GM18861 (cell line): ENCODE data around the gene FMO5.

ENCODE experiments used
- ATAC-seq: cut with Tn5 transposase; IDR thresholded peaks from one replicate; pipeline ENCODE4 v1.9.1; 2021; ENCODE audit not compliant: unreplicated experiment

The FMO5 gene, protein sequence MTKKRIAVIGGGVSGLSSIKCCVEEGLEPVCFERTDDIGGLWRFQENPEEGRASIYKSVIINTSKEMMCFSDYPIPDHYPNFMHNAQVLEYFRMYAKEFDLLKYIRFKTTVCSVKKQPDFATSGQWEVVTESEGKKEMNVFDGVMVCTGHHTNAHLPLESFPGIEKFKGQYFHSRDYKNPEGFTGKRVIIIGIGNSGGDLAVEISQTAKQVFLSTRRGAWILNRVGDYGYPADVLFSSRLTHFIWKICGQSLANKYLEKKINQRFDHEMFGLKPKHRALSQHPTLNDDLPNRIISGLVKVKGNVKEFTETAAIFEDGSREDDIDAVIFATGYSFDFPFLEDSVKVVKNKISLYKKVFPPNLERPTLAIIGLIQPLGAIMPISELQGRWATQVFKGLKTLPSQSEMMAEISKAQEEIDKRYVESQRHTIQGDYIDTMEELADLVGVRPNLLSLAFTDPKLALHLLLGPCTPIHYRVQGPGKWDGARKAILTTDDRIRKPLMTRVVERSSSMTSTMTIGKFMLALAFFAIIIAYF

DNA sequence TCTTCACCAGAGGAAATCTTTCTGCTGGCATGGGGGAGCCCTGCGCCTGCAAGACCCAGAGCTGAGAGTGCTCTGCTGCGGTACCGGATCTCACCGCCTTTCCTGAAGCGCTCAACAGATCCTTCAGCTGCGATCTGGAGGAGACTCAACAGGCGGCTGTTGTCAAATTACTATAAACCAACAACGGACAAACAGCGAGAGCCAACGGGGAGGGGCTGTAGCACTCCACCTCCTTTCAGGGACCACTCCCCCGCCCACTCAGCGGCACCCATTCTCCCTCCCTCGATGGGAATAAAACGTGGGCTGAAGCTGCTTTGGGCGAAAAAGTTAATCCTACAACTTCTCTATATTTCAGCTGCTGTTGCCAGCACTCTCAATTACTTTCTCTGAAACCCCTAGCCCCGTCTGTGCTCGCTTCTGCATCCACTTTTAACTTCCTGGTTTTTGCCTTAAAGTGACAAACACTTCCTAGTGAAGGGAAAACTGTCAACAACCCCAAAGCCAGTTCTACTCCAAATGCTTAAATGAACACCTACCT is at the start of gene FMO5:
Gene FMO5, minus strand, starts transcription at position 147 of the 538 bp plus-strand sequence. CDS start 310 bp downstream, outside the sequence.
- peak; percentile 67 for ATAC-seq

DNA sequence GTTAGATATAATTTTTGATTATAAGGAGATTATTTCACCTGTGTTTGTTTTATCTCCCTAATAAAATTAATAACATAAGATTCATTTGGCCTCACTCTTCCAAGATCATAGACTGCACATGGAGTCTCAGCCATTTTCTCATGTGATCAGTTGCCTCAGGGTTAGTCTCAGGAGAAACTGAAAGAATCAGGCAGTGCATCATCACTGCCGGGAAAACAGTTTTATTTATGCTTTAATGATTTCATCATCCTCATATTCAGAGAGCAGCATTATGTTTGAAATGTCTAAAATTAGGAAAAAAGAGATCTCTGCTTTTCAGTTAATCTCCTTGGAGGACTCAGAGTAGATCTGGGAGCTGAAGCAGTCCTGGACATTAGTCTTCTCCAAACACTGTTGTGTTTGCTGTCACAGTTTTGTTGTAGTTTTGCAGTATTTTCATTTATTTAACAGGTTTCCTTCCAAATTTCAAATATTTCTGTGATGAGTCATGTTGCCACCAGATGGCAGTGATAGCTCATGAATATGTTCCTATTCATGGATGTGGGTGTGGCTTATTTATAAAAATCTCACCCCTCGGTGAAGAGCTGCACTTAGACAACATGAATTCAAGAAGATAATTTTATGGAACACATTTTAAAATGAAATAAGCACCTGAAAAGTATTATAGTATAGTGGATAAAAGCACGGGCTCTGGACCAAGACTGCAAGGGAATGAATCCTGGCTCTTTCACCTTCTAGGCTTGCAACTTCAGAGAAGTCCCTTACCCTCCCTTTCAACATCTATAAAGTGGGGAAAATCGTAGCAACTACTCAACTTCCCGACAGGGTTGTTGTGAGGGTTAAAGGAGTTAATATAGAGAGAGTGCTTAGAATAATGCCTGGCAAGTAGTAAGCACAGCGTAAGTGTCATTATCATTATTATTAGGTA is 48.5 kb upstream of the FMO5 start:
- ATAC-seq: peak; percentile 49

DNA sequence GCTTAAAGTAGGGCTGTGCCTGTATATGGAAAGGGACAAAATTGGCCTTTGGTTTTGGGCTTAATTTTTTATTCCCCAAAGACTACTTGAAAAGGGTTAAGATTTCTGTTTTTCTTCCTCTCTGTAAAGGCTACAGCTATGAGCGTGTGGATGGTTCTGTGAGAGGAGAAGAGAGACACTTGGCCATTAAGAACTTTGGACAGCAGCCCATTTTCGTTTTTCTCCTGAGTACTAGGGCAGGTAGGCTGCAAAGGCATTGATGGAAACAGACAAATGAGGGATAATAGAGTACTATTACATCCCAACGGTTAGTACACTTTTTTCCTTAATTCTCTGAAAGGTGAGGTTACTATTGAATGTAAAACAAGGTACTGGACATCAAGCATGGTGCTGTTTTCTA is 46.9 kb upstream of the FMO5 start:
- no peak for ATAC-seq

DNA sequence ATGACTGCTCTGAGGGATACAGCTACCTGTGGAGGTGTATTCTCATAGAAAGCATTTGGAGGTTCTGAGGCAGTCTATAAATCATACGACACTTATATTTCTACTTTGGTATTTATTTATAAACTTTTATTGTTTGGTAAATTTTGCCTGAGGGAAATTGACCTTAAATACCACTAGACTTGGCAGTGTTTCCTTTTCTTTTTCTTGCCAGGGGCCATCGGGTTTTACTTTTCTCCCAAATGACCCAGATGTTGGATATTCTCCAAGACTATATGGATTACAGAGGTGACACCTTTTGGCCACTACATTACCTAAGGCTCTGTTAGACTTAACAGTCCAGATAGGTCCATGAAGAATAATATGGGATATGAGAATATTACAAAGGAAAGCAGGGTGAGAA is 45.6 kb upstream of the FMO5 start:
- ATAC-seq: no peak

DNA sequence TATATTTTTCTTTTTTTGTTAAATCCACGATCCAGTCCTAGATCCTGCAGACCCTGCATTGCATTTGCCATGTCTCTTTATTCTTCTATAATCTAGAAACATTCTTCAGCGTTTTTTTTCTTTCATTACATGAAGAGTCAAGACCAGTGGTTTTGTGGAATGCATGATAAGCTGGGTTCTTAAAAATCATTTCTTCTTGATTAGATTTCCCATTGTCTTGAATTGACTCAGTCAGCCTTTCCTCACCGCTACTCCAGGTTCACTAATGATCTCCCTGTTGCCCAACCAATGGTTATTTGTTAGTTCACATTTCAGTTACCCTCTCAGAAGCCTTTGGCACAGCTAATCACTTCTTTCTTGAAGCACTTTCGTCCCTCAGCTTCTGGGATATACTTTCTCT is 42.6 kb upstream of the FMO5 start:
- ATAC-seq: no peak

DNA sequence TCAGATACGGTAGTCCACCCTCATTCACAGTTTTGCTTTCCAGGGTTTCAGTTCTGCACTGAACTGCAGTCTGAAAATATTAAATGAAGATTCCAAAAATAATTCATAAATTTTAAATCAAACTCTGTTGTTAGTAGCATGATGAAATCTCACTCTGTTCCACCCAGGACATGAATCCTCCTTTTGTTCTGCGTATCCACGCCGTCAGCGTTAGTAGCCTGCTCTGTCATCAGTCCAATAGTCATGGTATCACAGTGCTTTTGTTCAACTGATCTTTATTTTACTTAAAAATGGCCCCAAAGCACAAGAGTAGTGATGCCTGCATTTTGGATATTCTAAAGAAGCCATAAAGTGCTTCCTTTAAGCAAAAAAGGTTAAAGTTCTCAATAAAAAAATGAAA is 41.2 kb upstream of the FMO5 start:
- ATAC-seq: no peak

DNA sequence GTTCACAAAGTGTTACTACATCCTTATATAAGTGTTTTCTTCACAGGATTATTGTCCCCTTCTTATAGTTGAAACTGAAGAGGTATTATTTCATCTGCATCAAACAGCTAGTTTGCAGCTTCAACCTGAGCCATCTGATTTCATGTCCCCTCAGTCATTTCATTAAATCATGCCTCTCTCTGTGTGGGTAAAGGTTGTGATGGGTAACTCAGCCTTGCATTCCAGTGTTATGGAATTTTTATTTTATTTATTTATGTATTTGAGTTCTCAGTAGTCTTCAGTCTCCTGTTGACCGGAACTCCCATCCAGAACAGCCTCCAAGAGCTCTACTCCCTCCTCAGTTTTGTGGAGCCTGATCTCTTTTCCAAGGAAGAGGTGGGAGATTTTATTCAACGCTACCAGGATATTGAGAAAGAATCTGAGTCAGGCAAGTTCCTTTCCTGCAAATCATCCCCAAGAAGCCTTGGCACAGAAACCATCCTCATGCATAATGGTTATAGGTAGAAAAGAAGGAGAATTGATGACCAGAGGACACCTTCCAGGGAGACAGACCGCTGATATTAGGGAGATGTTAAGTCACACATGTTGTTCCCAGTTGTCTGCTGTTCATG is 39.1 kb upstream of the FMO5 start:
- ATAC-seq: no peak

DNA sequence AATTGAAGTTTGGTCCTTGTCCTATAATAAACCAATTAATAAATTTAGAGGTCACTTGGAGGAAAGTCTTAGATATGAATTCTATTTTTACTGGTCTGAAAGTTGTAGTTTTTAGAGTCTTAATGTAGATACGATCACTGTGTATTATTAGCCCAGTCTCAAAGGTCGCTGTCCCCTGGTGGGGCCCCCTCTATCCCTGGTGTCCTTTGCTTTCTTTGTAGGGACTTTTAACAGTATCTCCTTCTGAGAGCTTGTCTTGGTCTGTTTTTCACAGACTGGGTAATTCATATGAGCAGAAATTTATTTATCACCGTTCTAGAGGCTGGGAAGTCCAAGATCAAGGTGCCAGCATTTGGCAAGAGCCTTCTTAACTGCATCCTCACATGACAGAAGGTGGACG is 35.8 kb upstream of the FMO5 start:
- ATAC-seq: no peak

DNA sequence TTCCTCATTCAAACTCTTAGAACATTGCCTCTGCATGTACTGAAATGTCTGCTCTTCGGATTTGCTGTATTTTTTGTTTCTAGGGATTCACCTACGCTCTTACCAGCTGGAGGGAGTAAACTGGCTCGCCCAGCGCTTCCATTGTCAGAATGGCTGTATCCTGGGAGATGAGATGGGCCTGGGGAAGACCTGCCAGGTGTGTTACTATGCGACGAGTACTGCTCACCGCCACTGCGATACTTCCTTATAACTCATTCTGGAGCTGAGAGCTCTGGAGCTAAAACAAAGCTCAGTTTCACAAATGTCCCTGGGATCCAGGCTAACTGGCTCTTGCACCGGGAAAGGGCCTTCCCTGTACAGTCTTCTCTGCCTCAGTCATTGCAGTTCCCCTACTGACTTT is 27.4 kb upstream of the FMO5 start:
- no peak for ATAC-seq

DNA sequence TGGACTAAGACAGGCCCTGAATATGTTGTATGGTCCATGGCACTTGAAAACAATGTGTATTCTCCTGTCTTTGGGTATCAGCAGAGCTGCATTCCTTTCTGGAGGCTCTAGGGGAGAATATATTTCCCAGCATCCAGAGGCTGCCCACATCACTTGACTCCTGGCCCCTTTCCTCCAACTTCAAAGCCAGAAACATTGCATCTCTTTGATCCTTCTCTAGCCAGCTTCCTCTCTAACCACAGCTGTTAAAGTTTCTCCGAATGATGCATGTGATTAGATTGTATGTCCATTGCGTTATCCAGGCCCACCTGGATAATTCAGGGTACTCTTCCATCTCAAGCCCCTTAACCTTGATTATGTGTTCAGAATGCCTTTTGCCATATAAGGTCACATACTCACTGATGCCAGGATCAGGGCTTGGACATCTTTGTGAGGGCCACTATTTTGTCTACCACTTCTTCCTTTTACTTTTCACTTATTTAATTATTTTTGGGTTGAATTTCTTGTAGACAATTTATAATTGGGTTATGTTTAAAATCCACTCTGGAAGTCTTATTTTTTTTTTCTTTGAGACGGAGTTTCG is 22.6 kb upstream of the FMO5 start:
- no peak for ATAC-seq

DNA sequence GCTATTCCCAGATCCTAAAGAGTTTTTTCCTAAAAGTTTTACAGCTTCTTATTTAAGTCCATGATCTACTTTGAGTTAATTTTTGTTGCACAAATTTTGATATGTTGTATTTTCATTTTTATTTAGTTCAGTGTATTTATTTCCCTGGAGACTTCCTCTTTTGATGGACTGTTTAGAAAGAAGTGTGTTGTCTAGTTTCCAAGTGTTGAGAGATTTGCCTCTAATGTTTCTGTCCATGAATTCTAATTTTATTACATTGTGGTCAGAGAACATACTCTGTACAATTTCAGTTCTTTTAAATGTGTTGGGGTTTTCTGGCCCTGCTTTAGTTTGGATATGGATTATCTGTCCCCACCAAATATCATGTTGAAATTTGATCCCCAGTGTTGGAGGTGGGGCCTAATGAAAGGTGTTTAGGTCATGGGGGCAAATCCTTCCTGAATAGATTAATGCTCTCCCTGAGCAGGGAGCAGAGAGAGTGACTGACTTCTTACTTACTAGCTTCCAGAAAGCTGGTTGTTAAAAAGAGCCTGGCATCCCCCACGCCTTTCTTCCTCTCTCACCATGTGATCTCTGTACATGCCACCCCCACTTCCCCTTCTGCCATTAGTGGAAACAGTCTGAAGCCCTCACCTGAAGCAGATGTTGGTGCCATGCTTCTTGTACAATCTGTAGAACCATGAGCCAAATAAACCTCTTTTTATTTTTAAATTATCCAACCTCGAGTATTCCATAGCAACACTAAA is 21.9 kb upstream of the FMO5 start:
- ATAC-seq: no peak

DNA sequence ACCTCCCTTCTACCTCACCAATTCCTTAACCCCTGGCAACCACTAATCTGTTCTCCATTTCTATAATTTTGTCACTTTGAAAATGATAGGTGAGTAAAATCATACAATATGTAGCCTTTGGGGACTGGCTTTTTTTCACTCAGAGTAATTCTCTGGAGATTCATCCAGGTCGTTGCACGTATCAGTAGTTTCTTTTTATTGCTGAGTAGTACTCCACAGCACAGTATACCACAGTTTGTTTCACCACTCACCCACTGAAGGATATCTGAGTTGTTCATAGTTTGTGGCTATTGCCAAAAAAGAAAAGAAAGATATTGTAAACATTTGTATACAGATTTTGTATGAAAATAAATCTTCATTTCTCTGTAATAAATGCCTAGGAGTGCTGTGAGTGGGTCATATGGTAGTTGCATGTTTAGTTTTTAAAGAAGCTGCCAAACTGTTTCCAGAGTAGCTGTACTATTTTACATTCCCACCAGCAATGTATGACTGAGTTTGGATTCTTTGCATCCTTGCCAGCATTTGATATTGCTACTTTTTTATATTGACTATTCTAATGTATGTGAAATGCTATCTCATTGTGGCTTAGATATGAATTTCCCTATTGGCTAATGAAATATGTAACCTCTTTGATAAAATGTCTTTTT is 21.0 kb upstream of the FMO5 start:
- no peak for ATAC-seq

DNA sequence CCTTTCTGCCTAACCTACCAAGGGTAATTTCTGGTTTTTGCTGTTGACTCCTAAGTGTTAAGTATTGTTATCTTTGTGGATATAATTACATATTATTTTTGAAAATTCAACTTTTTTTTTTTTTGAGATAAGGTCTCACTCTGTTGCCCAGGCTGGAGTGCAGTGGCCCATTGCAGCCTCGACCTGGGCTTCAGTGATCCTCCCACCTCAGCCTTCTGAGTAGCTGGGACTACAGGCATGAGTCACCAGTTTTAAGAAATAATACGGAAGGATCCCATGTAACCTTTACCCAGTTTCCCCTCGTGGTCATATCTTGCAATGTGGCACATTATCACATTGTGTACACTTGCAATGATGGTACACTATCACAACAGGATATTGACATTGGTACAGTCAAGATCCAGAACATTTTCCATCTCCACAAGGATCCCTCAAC is 20.5 kb upstream of the FMO5 start:
- no peak for ATAC-seq

DNA sequence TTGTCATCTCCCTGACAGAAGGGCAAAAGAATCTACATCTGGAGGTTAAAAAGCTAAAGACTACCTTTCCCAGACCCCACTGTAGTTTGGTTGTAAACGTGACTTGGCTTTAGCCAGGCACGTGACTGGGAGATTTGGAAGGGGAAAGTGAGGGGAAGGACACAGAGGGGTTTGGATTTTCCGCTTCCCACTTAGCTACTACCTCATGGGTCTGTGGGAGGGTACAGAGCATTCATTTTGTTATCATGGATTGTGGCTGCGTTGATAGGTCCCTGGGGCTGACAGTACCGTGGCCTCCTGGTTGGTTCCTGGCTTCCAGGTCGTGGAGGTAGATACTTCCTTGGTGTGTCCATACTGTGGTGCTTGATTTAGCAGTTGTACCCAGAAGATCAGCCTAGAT is 20.0 kb upstream of the FMO5 start:
- ATAC-seq: no peak

DNA sequence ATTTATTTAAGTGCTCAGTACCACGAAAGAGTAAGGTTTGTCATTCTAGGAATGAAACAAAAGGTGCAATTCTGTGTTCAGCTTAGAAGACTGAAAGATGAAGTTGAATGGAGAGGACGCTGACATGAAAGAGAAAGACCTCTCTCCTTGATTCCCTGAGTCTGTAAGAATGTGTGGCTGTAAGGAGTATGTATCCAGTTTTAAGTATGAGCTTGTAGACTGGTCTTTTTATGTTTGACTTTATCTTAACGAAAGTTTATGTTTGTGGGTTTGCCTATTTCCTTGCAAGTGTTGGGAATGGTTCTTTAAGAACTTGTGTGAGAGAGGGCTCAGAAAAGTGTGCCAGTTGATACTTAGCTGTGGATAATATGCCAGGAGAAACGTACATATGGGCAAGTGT is 18.7 kb upstream of the FMO5 start:
- no peak for ATAC-seq

DNA sequence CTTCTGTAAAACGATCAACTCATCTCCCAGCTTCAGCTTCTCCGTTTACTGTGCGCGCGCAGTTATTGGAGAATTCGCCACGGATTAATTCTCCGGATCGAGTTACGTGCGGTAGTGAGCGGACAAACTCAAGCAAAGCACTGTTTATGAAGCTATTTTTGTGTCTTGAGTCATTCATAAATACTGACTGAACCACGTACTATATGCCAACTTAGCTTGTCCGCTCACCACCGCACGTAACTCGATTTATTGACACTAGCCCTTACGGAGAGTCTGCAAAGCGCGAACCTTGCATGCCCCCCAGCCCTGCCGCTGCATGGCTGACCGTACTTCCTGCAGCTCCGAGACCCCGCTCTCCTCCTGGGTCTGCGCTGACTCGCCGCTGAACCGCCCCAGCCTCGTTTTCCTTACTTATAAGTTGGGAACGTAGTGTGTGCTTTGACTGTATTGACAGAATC is 18.1 kb upstream of the FMO5 start:
- ATAC-seq: peak; percentile 4

DNA sequence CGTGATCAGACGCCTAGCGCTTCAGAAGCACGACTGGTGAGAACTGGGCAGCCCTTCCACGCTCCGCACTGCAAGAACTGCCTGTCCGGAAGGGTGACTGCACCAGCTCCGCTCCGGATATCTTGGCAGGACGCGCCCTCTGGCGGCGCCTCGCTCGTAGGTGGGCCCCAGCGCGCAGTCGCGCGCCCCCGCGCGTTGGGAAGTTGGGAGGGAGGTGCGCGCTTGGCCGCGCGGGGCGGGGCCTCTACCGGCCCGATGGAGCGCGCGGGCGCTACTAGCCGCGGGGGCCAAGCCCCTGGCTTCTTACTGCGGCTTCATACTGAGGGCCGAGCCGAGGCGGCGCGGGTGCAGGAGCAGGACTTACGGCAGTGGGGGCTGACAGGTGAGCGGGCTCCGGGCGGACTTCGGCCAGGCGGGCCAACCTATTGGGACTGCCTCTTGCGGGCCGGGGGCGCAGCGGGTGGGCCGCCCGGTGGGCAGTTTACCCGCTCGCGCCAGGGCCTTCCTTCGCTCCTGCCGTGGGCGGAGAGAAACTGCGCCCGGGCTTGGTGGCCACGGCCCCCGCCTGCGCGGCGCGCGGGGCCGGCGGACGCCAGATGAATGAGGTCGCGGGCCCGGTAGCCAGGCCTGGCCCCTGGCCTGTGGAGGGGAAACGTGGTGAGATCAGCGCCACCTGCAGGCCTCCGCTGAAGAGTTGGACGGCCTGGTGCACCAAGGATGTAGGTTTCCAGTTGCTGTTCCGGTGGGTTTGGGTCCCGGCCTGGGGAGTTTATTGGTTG is 17.5 kb upstream of the FMO5 start, which contains the start of gene CHD1L:
Gene CHD1L, plus strand, starts transcription at position 236 of the 779 bp plus-strand sequence. Its CDS starts 20 bp downstream, at position 256.
- ATAC-seq: peak; percentile 79

DNA sequence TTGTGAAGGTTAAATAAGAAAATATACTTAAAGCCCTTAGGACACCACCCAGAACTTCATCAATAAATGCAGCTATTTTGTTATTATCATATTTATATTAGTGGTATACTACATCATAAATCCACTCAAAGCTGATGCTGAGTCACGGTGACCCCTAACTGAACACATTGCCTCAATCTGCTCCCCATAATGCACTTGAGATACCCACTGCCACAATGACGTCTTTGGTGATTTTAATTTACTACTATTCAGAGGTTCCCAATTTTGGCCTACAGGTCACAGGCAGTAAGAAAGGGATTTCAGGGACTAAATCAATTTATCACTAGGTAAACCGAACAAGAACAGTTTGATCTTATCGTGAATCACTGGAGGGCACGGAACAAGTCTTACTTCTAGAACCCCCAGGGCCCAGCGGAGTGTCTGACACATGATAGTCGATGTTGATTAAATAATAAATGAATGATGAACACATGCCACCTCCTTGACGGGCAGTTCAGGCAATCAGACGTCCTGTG is 16.9 kb upstream of the FMO5 start:
- no peak for ATAC-seq
